Measurements from ENCODE around the gene MARF1.

Gene MARF1

GRCh38 chr16:15602285-15603044 is 40.5 kb downstream of the MARF1 start:
- TF ChIP-seq CTCF (IDR thresholded peaks at IDR 0.05; ENCODE audit: borderline replicate concordance, insufficient read depth, low read depth, low read length), result no peak
- no peak overlapping the region for H3K4me3 ChIP-seq (ENCODE audit: low read depth, low read length)

GRCh38 chr16:15601212-15601879 is 41.6 kb downstream of the MARF1 start:
- TF ChIP-seq CTCF (IDR thresholded peaks at IDR 0.05; ENCODE audit: borderline replicate concordance, insufficient read depth, low read depth, low read length), result no peak

GRCh38 chr16:15599303-15600070 is 43.5 kb downstream of the MARF1 start:
- TF ChIP-seq CTCF (IDR thresholded peaks at IDR 0.05; ENCODE audit: borderline replicate concordance, insufficient read depth, low read depth, low read length), result no peak
- no peak overlapping the region for H3K4me3 ChIP-seq (ENCODE audit: low read depth, low read length)

More at GRCh38 chr16:15601212-15601879, 41.6 kb downstream of the MARF1 start:
- no peak overlapping the region for H3K4me3 ChIP-seq (ENCODE audit: low read depth, low read length)

- no peak overlapping the region for H3K4me3 ChIP-seq (ENCODE audit: low read depth, low read length)
- TF ChIP-seq CTCF (IDR thresholded peaks at IDR 0.05; ENCODE audit: borderline replicate concordance, insufficient read depth, low read depth, low read length), result no peak
Observed at GRCh38 chr16:15598648-15599190, 44.2 kb downstream of the MARF1 start.

- no peak for TF ChIP-seq CTCF (IDR thresholded peaks at IDR 0.05; ENCODE audit: borderline replicate concordance, insufficient read depth, low read depth, low read length)
- H3K4me3 ChIP-seq (ENCODE audit: low read depth, low read length), result no peak overlapping the region
Observed at GRCh38 chr16:15597822-15598647, 44.9 kb downstream of the MARF1 start.

- H3K4me3 ChIP-seq (ENCODE audit: low read depth, low read length), result no peak overlapping the region
- no peak for TF ChIP-seq CTCF (IDR thresholded peaks at IDR 0.05; ENCODE audit: borderline replicate concordance, insufficient read depth, low read depth, low read length)
Observed at GRCh38 chr16:15597135-15597534, 45.8 kb downstream of the MARF1 start.
